ENCODE results near the gene UBA1.

- TF ChIP-seq, protein P1, sequence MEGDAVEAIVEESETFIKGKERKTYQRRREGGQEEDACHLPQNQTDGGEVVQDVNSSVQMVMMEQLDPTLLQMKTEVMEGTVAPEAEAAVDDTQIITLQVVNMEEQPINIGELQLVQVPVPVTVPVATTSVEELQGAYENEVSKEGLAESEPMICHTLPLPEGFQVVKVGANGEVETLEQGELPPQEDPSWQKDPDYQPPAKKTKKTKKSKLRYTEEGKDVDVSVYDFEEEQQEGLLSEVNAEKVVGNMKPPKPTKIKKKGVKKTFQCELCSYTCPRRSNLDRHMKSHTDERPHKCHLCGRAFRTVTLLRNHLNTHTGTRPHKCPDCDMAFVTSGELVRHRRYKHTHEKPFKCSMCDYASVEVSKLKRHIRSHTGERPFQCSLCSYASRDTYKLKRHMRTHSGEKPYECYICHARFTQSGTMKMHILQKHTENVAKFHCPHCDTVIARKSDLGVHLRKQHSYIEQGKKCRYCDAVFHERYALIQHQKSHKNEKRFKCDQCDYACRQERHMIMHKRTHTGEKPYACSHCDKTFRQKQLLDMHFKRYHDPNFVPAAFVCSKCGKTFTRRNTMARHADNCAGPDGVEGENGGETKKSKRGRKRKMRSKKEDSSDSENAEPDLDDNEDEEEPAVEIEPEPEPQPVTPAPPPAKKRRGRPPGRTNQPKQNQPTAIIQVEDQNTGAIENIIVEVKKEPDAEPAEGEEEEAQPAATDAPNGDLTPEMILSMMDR (IDR thresholded peaks at IDR 0.05): no peak
- no peak for TF ChIP-seq POLR2A (IDR thresholded peaks at IDR 0.05)
Observed at GRCh38 chrX:47217121-47217851, 23.7 kb downstream of the UBA1 start.
